K562 (cell line): ENCODE data around the gene CSNK1G2. TPM values are rescaled to one million over a fixed set of nuclear protein-coding genes. Genes with fewer than 3 reads are reported as not detected.

Experiments used
- DEAF1 ChIP-seq: fragments of 450-650 bp; formaldehyde crosslinking; IDR thresholded peaks from 2 replicates; pipeline ENCODE4 v1.4.0; 2020; ENCODE audit warnings: mild to moderate bottlenecking, moderate library complexity
- NONO ChIP-seq, 2 experiments: fragments of 200-400 bp in 1 of 2; fragments of 450-650 bp in 1 of 2; formaldehyde crosslinking in 1 of 2; IDR thresholded peaks; 2 replicates each; pipeline ENCODE4 v1.6.1; 2017; ENCODE audit warnings: low read depth in 2 of 2, mild to moderate bottlenecking in 2 of 2, moderate library complexity in 2 of 2, low read length in 1 of 2
- PCBP1 ChIP-seq: fragments of 200-400 bp; formaldehyde crosslinking; IDR thresholded peaks from 2 replicates; pipeline ENCODE4 v1.6.1; 2018; ENCODE audit warnings: mild to moderate bottlenecking, low read depth, low read length; ENCODE audit not compliant: poor library complexity, severe bottlenecking
- PHF8 ChIP-seq: fragments of 200-600 bp; sonication (generic); IDR thresholded peaks from 2 replicates; pipeline ENCODE4 v1.6.1; 2012; ENCODE audit warnings: mixed run types, mild to moderate bottlenecking, inconsistent platforms, low read length, moderate library complexity, borderline replicate concordance
- POLR2B ChIP-seq: fragments of 450-650 bp; IDR thresholded peaks from 2 replicates; pipeline ENCODE4 v1.6.1; 2018; ENCODE audit warnings: low read depth; ENCODE audit not compliant: partially characterized antibody
- SIN3A ChIP-seq, 2 experiments: fragments of 150-350 bp in 1 of 2; IDR thresholded peaks; 2 replicates each; pipeline ENCODE4 v1.6.1; 2011 to 2016; ENCODE audit warnings: borderline replicate concordance in 2 of 2, low read depth in 2 of 2, low read length in 2 of 2, mild to moderate bottlenecking in 2 of 2, moderate library complexity in 2 of 2; ENCODE audit not compliant: control insufficient read depth in 1 of 2
- SUPT5H ChIP-seq: fragments of 450-650 bp; IDR thresholded peaks from 2 replicates; pipeline ENCODE4 v1.6.1; 2016
- WHSC1 ChIP-seq: IDR thresholded peaks from one replicate; pipeline ENCODE4 v1.6.1; 2012; ENCODE audit warnings: low read length, control low read depth, inconsistent platforms
- ZBTB17 ChIP-seq: fragments of 450-650 bp; formaldehyde crosslinking; IDR thresholded peaks from 2 replicates; pipeline ENCODE4 v1.4.0; 2020; ENCODE audit warnings: mild to moderate bottlenecking
- ZBTB5 ChIP-seq: fragments of 450-650 bp; IDR thresholded peaks from 2 replicates; pipeline ENCODE4 v1.6.1; 2017; ENCODE audit warnings: antibody characterized with exemption
- ZBTB7A ChIP-seq: IDR thresholded peaks from 2 replicates; pipeline ENCODE4 v1.6.1; 2011; ENCODE audit warnings: low read depth, mild to moderate bottlenecking, low read length, moderate library complexity, borderline replicate concordance; ENCODE audit not compliant: control insufficient read depth
- ZFP91 ChIP-seq: sonication (generic); formaldehyde crosslinking; IDR thresholded peaks from 2 replicates; pipeline ENCODE4 v1.8.0; 2022; ENCODE audit warnings: mild to moderate bottlenecking, missing genetic modification reagents
- ZNF589 ChIP-seq: fragments of 200-800 bp; sonication (Bioruptor generic); IDR thresholded peaks from 2 replicates; pipeline ENCODE4 v1.6.1; 2016; ENCODE audit warnings: low read depth, missing genetic modification characterization, missing compliant biosample characterization
- ZNF639 ChIP-seq, 2 experiments: fragments of 200-800 bp in 1 of 2; sonication (Bioruptor generic) in 1 of 2; sonication (generic) in 1 of 2; formaldehyde crosslinking in 1 of 2; IDR thresholded peaks in 1 of 2; conservative IDR thresholded peaks in 1 of 2; 2 replicates each; pipeline versions ENCODE4 v1.5.0 to v1.6.1; 2016 to 2020; ENCODE audit warnings: missing compliant biosample characterization in 1 of 2, missing genetic modification characterization in 1 of 2, missing genetic modification reagents in 1 of 2
- ZNF740 ChIP-seq, 3 experiments: fragments of 200-800 bp in 1 of 3; sonication (Bioruptor generic) in 1 of 3; sonication (generic) in 1 of 3; formaldehyde crosslinking in 1 of 3; IDR thresholded peaks; 2 replicates each; pipeline versions ENCODE4 v1.6.1 to v1.8.0; 2016 to 2022; ENCODE audit warnings: mild to moderate bottlenecking in 2 of 3, missing compliant biosample characterization in 2 of 3, missing genetic modification characterization in 2 of 3, missing genetic modification reagents in 1 of 3
- polyA plus RNA-seq, 8 experiments: library from polyadenylated mRNA; depleted of rRNA in 4 of 8; stranded (reverse) in 5 of 8; unstranded in 3 of 8; fragments of >200 nt; fragmentation: Nextera tagmentation in 2 of 8; fragmentation: Illumina TruSeq in 1 of 8; extraction: Ambion mirVana in 2 of 8; extraction: Trizol in 1 of 8; gene quantifications; 2 replicates each; pipeline versions ENCODE4 v1.2.1 to v1.2.3, GENCODE V29; 2011 to 2014; ENCODE audit warnings: inconsistent platforms in 1 of 8, missing spikeins in 1 of 8
- total RNA-seq, 7 experiments: library from RNA; depleted of rRNA in 6 of 7; stranded (reverse); fragments of >200 nt in 6 of 7; fragmentation: Illumina TruSeq in 2 of 7; extraction: Trizol in 2 of 7; gene quantifications; 2 replicates each; pipeline versions ENCODE4 v1.2.1 to v1.2.3, GENCODE V29; 2011 to 2021; ENCODE audit warnings: low replicate concordance in 1 of 7

Gene CSNK1G2
- total and polyA plus RNA-seq, 9 of the 15 experiments (the other 6 are each of a cell fraction or from before 2014, with no cell fraction given), result 0.48 to 119 (median 49.5) TPM

GRCh38 chr19:1941146-1942077 lies at the start of gene CSNK1G2 (continued):
- TF ChIP-seq ZFP91 (no peak), DEAF1 (CRISPR knock-in tag) (no peak), PHF8 (peak; percentile 17; the same call in 1 of the 2 replicates), POLR2B (peak; percentile 22), SIN3A (IDR thresholded peaks at IDR 0.05; ENCODE audit: borderline replicate concordance in 2 of 2, control insufficient read depth in 1 of 2, low read depth in 2 of 2, low read length in 2 of 2) (0 out of 4 replicates have a peak, but pooled peaks of 1 of the 2 experiments have one; percentile 5), NONO (IDR thresholded peaks at IDR 0.05; ENCODE audit: low read depth in 2 of 2, low read length in 1 of 2) (peak in 1 of 2 experiments; percentile 38; a peak in 1 of 4 replicates), WHSC1 (no peak), ZBTB17 (CRISPR knock-in tag) (no peak), ZNF589 (CRISPR knock-in tag) (0 out of 2 replicates have a peak, but pooled peaks have one; percentile 4), ZNF740 (CRISPR knock-in tag; IDR thresholded peaks at IDR 0.05) (peak; percentile 61; the same call in 1 of the 2 replicates), ZNF740 (tag; IDR thresholded peaks at IDR 0.05) (peak in 1 of 2 experiments; percentile 73; a peak in 2 of 4 replicates), SUPT5H (peak; percentile 61; the same call in 1 of the 2 replicates), PCBP1 (peak; percentile 77), ZBTB5 (no peak), ZBTB7A (peak; percentile 61), ZNF639 (CRISPR knock-in tag; conservative IDR thresholded peaks at IDR 0.05 in 1 of 2, IDR thresholded peaks at IDR 0.05 in 1 of 2) (peak in 1 of 2 experiments; percentile 90; a peak in 1 of 4 replicates)
